K562 (cell line): ENCODE results near the gene RASSF3. TPM values are rescaled to one million over a fixed set of nuclear protein-coding genes. Genes with fewer than 3 reads are reported as not detected.

Experiments
- ATF2 ChIP-seq: sonication (generic); formaldehyde crosslinking; IDR thresholded peaks from 2 replicates; pipeline ENCODE4 v1.8.1; 2022; ENCODE audit warnings: missing genetic modification reagents
- BHLHE40 ChIP-seq: IDR thresholded peaks from 2 replicates; pipeline ENCODE4 v1.6.1; 2011; ENCODE audit warnings: low read length, improper control_type of control experiment
- BRD9 ChIP-seq: fragments of 450-650 bp; IDR thresholded peaks from 2 replicates; pipeline ENCODE4 v1.6.1; 2018; ENCODE audit warnings: low read depth; ENCODE audit not compliant: partially characterized antibody
- CTCF ChIP-seq, 3 experiments: IDR thresholded peaks in 2 of 3; conservative IDR thresholded peaks in 1 of 3; 2 replicates each; pipeline ENCODE4 v1.5.1; 2011 to 2012; ENCODE audit warnings: low read length in 3 of 3, mild to moderate bottlenecking in 3 of 3, control low read depth in 2 of 3, improper control_type of control experiment in 1 of 3, inconsistent platforms in 1 of 3, low read depth in 1 of 3, mixed read lengths in 1 of 3, moderate library complexity in 1 of 3; ENCODE audit not compliant: insufficient read depth in 2 of 3
- HMBOX1 ChIP-seq: sonication (generic); IDR thresholded peaks from 2 replicates; pipeline ENCODE4 v1.6.1; 2016
- JUN ChIP-seq, 2 experiments: sonication (generic) in 1 of 2; formaldehyde crosslinking in 1 of 2; IDR thresholded peaks; 2 replicates each; pipeline versions ENCODE4 v1.6.1 to v1.8.0; 2012 to 2022; ENCODE audit warnings: borderline replicate concordance in 2 of 2, mild to moderate bottlenecking in 2 of 2, improper control_type of control experiment in 1 of 2, low read depth in 1 of 2, low read length in 1 of 2, missing genetic modification reagents in 1 of 2
- LEF1 ChIP-seq: fragments of 450-650 bp; IDR thresholded peaks from 2 replicates; pipeline ENCODE4 v1.6.1; 2016; ENCODE audit warnings: mild to moderate bottlenecking
- MLLT1 ChIP-seq, 2 experiments: fragments of 450-650 bp; IDR thresholded peaks; 2 replicates each; pipeline ENCODE4 v1.6.1; 2016
- MTA2 ChIP-seq: fragments of 450-650 bp; IDR thresholded peaks from 2 replicates; pipeline ENCODE4 v1.6.1; 2016; ENCODE audit warnings: low read depth
- NR1H2 ChIP-seq: sonication (generic); formaldehyde crosslinking; IDR thresholded peaks from 2 replicates; pipeline ENCODE4 v1.4.0; 2020; ENCODE audit warnings: mild to moderate bottlenecking, missing genetic modification reagents
- PML ChIP-seq: IDR thresholded peaks from 2 replicates; pipeline ENCODE4 v1.6.1; 2012; ENCODE audit warnings: low read length, inconsistent platforms
- SMARCA4 ChIP-seq: fragments of 450-650 bp; IDR thresholded peaks from 2 replicates; pipeline ENCODE4 v1.6.1; 2016
- TAL1 ChIP-seq: fragments of 450-650 bp; IDR thresholded peaks from 2 replicates; pipeline ENCODE4 v1.6.1; 2016; ENCODE audit warnings: mild to moderate bottlenecking
- ZFX ChIP-seq: sonication (generic); formaldehyde crosslinking; IDR thresholded peaks from 2 replicates; pipeline ENCODE4 v1.8.0; 2022; ENCODE audit warnings: mild to moderate bottlenecking, missing genetic modification reagents, moderate library complexity
- ZNF175 ChIP-seq: fragments of 200-800 bp; sonication (Bioruptor generic); IDR thresholded peaks from 2 replicates; pipeline ENCODE4 v1.6.1; 2016; ENCODE audit warnings: low read depth, mild to moderate bottlenecking, missing genetic modification characterization, missing compliant biosample characterization
- ZNF280B ChIP-seq: fragments of 250-450 bp; sonication (Bioruptor Pico); IDR thresholded peaks from 2 replicates; pipeline ENCODE4 v1.5.1; 2021; ENCODE audit warnings: mild to moderate bottlenecking
- ZNF384 ChIP-seq: IDR thresholded peaks from 2 replicates; pipeline ENCODE4 v1.6.1; 2012; ENCODE audit warnings: low read depth, low read length, improper control_type of control experiment
- ZNF449 ChIP-seq: fragments of 250-450 bp; sonication (Bioruptor Pico); IDR thresholded peaks from 2 replicates; pipeline ENCODE4 v1.8.0; 2022; ENCODE audit warnings: moderate library complexity, mild to moderate bottlenecking, inconsistent platforms
- ZNF584 ChIP-seq: fragments of 200-800 bp; sonication (Bioruptor generic); IDR thresholded peaks from 2 replicates; pipeline ENCODE4 v1.6.1; 2016; ENCODE audit warnings: low read depth, mild to moderate bottlenecking, missing genetic modification characterization, missing compliant biosample characterization
- polyA plus RNA-seq, 8 experiments: library from polyadenylated mRNA; depleted of rRNA in 4 of 8; stranded (reverse) in 5 of 8; unstranded in 3 of 8; fragments of >200 nt; fragmentation: Nextera tagmentation in 2 of 8; fragmentation: Illumina TruSeq in 1 of 8; extraction: Ambion mirVana in 2 of 8; extraction: Trizol in 1 of 8; gene quantifications; 2 replicates each; pipeline versions ENCODE4 v1.2.1 to v1.2.3, GENCODE V29; 2011 to 2014; ENCODE audit warnings: inconsistent platforms in 1 of 8, missing spikeins in 1 of 8
- total RNA-seq, 7 experiments: library from RNA; depleted of rRNA in 6 of 7; stranded (reverse); fragments of >200 nt in 6 of 7; fragmentation: Illumina TruSeq in 2 of 7; extraction: Trizol in 2 of 7; gene quantifications; 2 replicates each; pipeline versions ENCODE4 v1.2.1 to v1.2.3, GENCODE V29; 2011 to 2021; ENCODE audit warnings: low replicate concordance in 1 of 7

The RASSF3 gene
- total and polyA plus RNA-seq, 9 of the 15 experiments (the other 6 are each of a cell fraction or from before 2014, with no cell fraction given): 3.7 to 39.2 (median 20.2) TPM

GRCh38 chr12:64618953-64619590, 8.8 kb downstream of the RASSF3 start (continued):
- peak in 1 of 3 experiments; percentile 2; a peak in 1 of 6 replicates for TF ChIP-seq CTCF (IDR thresholded peaks at IDR 0.05 in 2 of 3, conservative IDR thresholded peaks at IDR 0.05 in 1 of 3; ENCODE audit: insufficient read depth in 2 of 3, low read depth in 1 of 3, low read length in 3 of 3)
- peak; percentile 56 for TF ChIP-seq MTA2
- no peak for TF ChIP-seq ATF2
- TF ChIP-seq MLLT1 (IDR thresholded peaks at IDR 0.05): no peak
- TF ChIP-seq ZFX: no peak
- TF ChIP-seq ZNF280B: no peak
- no peak for TF ChIP-seq BRD9
- TF ChIP-seq JUN (IDR thresholded peaks at IDR 0.05; ENCODE audit: borderline replicate concordance, low read depth, low read length): no peak
- no peak for TF ChIP-seq JUN (CRISPR knock-in tag; IDR thresholded peaks at IDR 0.05; ENCODE audit: borderline replicate concordance)
- TF ChIP-seq PML: peak; percentile 62
- TF ChIP-seq BHLHE40: peak; percentile 29; the same call in 1 of the 2 replicates
- no peak for TF ChIP-seq ZNF175 (CRISPR knock-in tag)
- TF ChIP-seq ZNF384: peak; percentile 92
- TF ChIP-seq TAL1: peak; percentile 65
- no peak for TF ChIP-seq ZNF449
- TF ChIP-seq HMBOX1: peak; percentile 63
- TF ChIP-seq ZNF584 (CRISPR knock-in tag): no peak
- TF ChIP-seq LEF1: peak; percentile 45; the same call in 1 of the 2 replicates
- TF ChIP-seq NR1H2: no peak
- peak; percentile 90 for TF ChIP-seq SMARCA4
